VCaP (cell line): ENCODE results near the gene CTSO.

Experiments
- H3K27ac ChIP-seq: fragments of 450-650 bp; 2 replicates; pipeline ENCODE4 v1.5.1; 2017
- CTCF ChIP-seq: fragments of 450-650 bp; conservative IDR thresholded peaks from 2 replicates; pipeline ENCODE4 v1.5.1; 2017; ENCODE audit warnings: mild to moderate bottlenecking, moderate library complexity

The CTSO gene

GRCh38 chr4:155964016-155964891 lies 10.6 kb upstream of the CTSO start:
- TF ChIP-seq CTCF = no peak
- no peak overlapping the region for H3K27ac ChIP-seq

- no peak for TF ChIP-seq CTCF
- no peak overlapping the region for H3K27ac ChIP-seq
Measured at GRCh38 chr4:155962767-155963166, 9.1 kb upstream of the CTSO start.

- no peak overlapping the region for H3K27ac ChIP-seq
- TF ChIP-seq CTCF = no peak
Measured at GRCh38 chr4:155961575-155961974, 7.9 kb upstream of the CTSO start.

- H3K27ac ChIP-seq = no peak overlapping the region
- TF ChIP-seq CTCF = no peak
Measured at GRCh38 chr4:155960522-155960921, 6.9 kb upstream of the CTSO start.

- no peak for TF ChIP-seq CTCF
- H3K27ac ChIP-seq = no peak overlapping the region
Measured at GRCh38 chr4:155959417-155959816, 5.8 kb upstream of the CTSO start.

GRCh38 chr4:155956461-155956860 lies 2.8 kb upstream of the CTSO start:
- no peak for TF ChIP-seq CTCF
- H3K27ac ChIP-seq = no peak overlapping the region

- TF ChIP-seq CTCF = no peak
- H3K27ac ChIP-seq = no peak overlapping the region
Measured at GRCh38 chr4:155954939-155955338, 1.3 kb upstream of the CTSO start.
